Neural progenitor cell (in vitro differentiated cells): ENCODE data around the gene CDKN2B. TPM values are rescaled to one million over a fixed set of nuclear protein-coding genes. Genes with fewer than 3 reads are reported as not detected.

Experiments
- DNase-seq: peaks from one replicate; pipeline ENCODE4 v3.0.0-alpha.2; 2016; ENCODE audit warnings: low spot score
- H2AFZ ChIP-seq: fragments of 200-600 bp; sonication (generic); replicated peaks from 2 replicates; pipeline ENCODE4 v1.6.1; 2016; ENCODE audit warnings: antibody characterized with exemption
- H3F3A ChIP-seq: fragments of 200-600 bp; sonication (generic); 2 replicates; pipeline ENCODE4 v1.6.1; 2016; ENCODE audit warnings: antibody characterized with exemption, low read depth
- H3K27ac ChIP-seq: fragments of 200-600 bp; sonication (generic); 2 replicates; pipeline ENCODE4 v1.5.1; 2016; ENCODE audit warnings: mild to moderate bottlenecking
- H3K27me3 ChIP-seq: fragments of 200-600 bp; sonication (generic); 2 replicates; pipeline ENCODE4 v1.6.1; 2016; ENCODE audit warnings: mild to moderate bottlenecking, moderate library complexity
- H3K36me3 ChIP-seq: fragments of 200-600 bp; sonication (generic); 2 replicates; pipeline ENCODE4 v1.5.1; 2016
- H3K4me1 ChIP-seq: fragments of 200-600 bp; sonication (generic); 2 replicates; pipeline ENCODE4 v1.6.1; 2016; ENCODE audit warnings: mixed run types
- H3K4me2 ChIP-seq: fragments of 200-600 bp; sonication (generic); 2 replicates; pipeline ENCODE4 v1.6.1; 2016
- H3K4me3 ChIP-seq: fragments of 200-600 bp; sonication (generic); 2 replicates; pipeline ENCODE4 v1.5.1; 2016
- H3K79me2 ChIP-seq: fragments of 200-600 bp; sonication (generic); 2 replicates; pipeline ENCODE4 v1.6.1; 2016; ENCODE audit warnings: low read depth
- H3K9ac ChIP-seq: fragments of 200-600 bp; sonication (generic); 2 replicates; pipeline ENCODE4 v1.6.1; 2016
- H3K9me3 ChIP-seq: fragments of 200-600 bp; sonication (generic); 2 replicates; pipeline ENCODE4 v1.5.1; 2016; ENCODE audit warnings: low read depth
- H4K20me1 ChIP-seq: fragments of 200-600 bp; sonication (generic); 2 replicates; pipeline ENCODE4 v1.6.1; 2016; ENCODE audit warnings: low read depth
- H3K27ac Mint-ChIP-seq: 3 replicates; pipeline ENCODE4 v1.8.0; 2021; ENCODE audit warnings: mixed read lengths
- H3K27me3 Mint-ChIP-seq: 2 replicates; pipeline ENCODE4 v1.8.0; 2022; ENCODE audit warnings: low read depth, mild to moderate bottlenecking, inconsistent platforms, moderate library complexity, mixed read lengths; ENCODE audit not compliant: insufficient read depth
- H3K36me3 Mint-ChIP-seq: 3 replicates; pipeline ENCODE4 v1.8.0; 2021; ENCODE audit warnings: mixed read lengths
- H3K4me1 Mint-ChIP-seq: 3 replicates; pipeline ENCODE4 v1.8.0; 2021; ENCODE audit warnings: mixed read lengths
- H3K4me3 Mint-ChIP-seq: 3 replicates; pipeline ENCODE4 v1.8.0; 2021; ENCODE audit warnings: mild to moderate bottlenecking, moderate library complexity, mixed read lengths
- H3K9me3 Mint-ChIP-seq: 3 replicates; pipeline ENCODE4 v1.8.0; 2020; ENCODE audit warnings: mixed read lengths
- CTCF ChIP-seq: fragments of 200-600 bp; sonication (generic); IDR thresholded peaks from 2 replicates; pipeline ENCODE4 v1.5.1; 2017; ENCODE audit warnings: antibody characterized with exemption, mild to moderate bottlenecking
- EZH2 ChIP-seq: fragments of 200-600 bp; sonication (generic); IDR thresholded peaks from 2 replicates; pipeline ENCODE4 v1.6.1; 2017; ENCODE audit warnings: antibody characterized with exemption, mild to moderate bottlenecking, moderate library complexity
- EZH2phosphoT487 ChIP-seq: fragments of 200-600 bp; sonication (generic); IDR thresholded peaks from 2 replicates; pipeline ENCODE4 v1.6.1; 2017; ENCODE audit warnings: antibody characterized with exemption
- total RNA-seq: library from RNA; depleted of rRNA; stranded (reverse); fragments of >200 nt; gene quantifications from 2 replicates; pipeline ENCODE4 v1.2.3, GENCODE V29; 2015; ENCODE audit warnings: low replicate concordance

The CDKN2B gene
- total RNA-seq, 1 donor from 2014 or later, result 0.07 TPM

- peaks cover 75% of the 10 kb centered on the region for H4K20me1 ChIP-seq
- peaks cover 100% of the 10 kb centered on the region for H3K27me3 ChIP-seq
- H3K4me1 ChIP-seq, result peaks cover 6% of the 10 kb centered on the region
- no peaks in the 10 kb centered on the region for H3K36me3 ChIP-seq
- TF ChIP-seq EZH2 (peak; percentile 14), EZH2phosphoT487 (no peak)
- peaks cover 40% of the 10 kb centered on the region for H3F3A ChIP-seq
- H3K9ac ChIP-seq, result no peak overlapping the region
- H3K4me1 Mint-ChIP-seq, result peaks cover 22% of the 10 kb centered on the region
- no peaks in the 10 kb centered on the region for H3K79me2 ChIP-seq
- peaks cover 69% of the 10 kb centered on the region for H3K27me3 Mint-ChIP-seq
- H3K27ac ChIP-seq, result no peak overlapping the region
- H2AFZ ChIP-seq, result no peak overlapping the region
- peaks cover 2% of the 10 kb centered on the region for H3K36me3 Mint-ChIP-seq
- no peak overlapping the region for H3K27ac Mint-ChIP-seq
- H3K9me3 Mint-ChIP-seq, result peaks cover 3% of the 10 kb centered on the region
- H3K4me2 ChIP-seq, result no peak overlapping the region
- no peaks in the 10 kb centered on the region for H3K9me3 ChIP-seq
- DNase-seq, result no peak
- H3K4me3 ChIP-seq, result no peak overlapping the region
- H3K4me3 Mint-ChIP-seq, result no peak overlapping the region
Observed at GRCh38 chr9:21991072-21991959, 17.8 kb downstream of the CDKN2B start.

GRCh38 chr9:21989440-21990189 lies 19.5 kb downstream of the CDKN2B start:
- Histone ChIP-seq H3K79me2 (no peaks in the 10 kb centered on the region), H2AFZ (no peak overlapping the region), H3K27ac (no peak overlapping the region), H4K20me1 (peaks cover 60% of the 10 kb centered on the region), H3K4me3 (no peak overlapping the region), H3K27me3 (peaks cover 100% of the 10 kb centered on the region), H3K9ac (no peak overlapping the region), H3K9me3 (no peaks in the 10 kb centered on the region), H3K36me3 (no peaks in the 10 kb centered on the region), H3F3A (peaks cover 24% of the 10 kb centered on the region), H3K4me1 (peaks cover 6% of the 10 kb centered on the region), H3K4me2 (no peak overlapping the region)
- peak; percentile 58 for DNase-seq
- peak overlapping the region; percentile 48 for H3K4me3 Mint-ChIP-seq
- H3K27ac Mint-ChIP-seq, result no peak overlapping the region
- H3K36me3 Mint-ChIP-seq, result no peaks in the 10 kb centered on the region
- peaks cover 15% of the 10 kb centered on the region for H3K4me1 Mint-ChIP-seq
- peaks cover 3% of the 10 kb centered on the region for H3K9me3 Mint-ChIP-seq
- peak; percentile 78 for TF ChIP-seq EZH2
- TF ChIP-seq CTCF, result no peak
- TF ChIP-seq EZH2phosphoT487, result peak; percentile 72
- peaks cover 59% of the 10 kb centered on the region for H3K27me3 Mint-ChIP-seq

- TF ChIP-seq EZH2phosphoT487 (no peak), CTCF (no peak), EZH2 (peak; percentile 23)
- Mint-ChIP-seq H3K9me3 (peaks cover 3% of the 10 kb centered on the region), H3K27me3 (peaks cover 59% of the 10 kb centered on the region), H3K4me3 (no peak overlapping the region), H3K4me1 (peaks cover 8% of the 10 kb centered on the region), H3K36me3 (no peaks in the 10 kb centered on the region), H3K27ac (no peak overlapping the region)
- no peak overlapping the region for H2AFZ ChIP-seq
- H4K20me1 ChIP-seq, result peaks cover 54% of the 10 kb centered on the region
- no peak overlapping the region for H3K4me2 ChIP-seq
- no peaks in the 10 kb centered on the region for H3K9me3 ChIP-seq
- peaks cover 23% of the 10 kb centered on the region for H3F3A ChIP-seq
- no peak overlapping the region for H3K27ac ChIP-seq
- no peak overlapping the region for H3K4me3 ChIP-seq
- no peaks in the 10 kb centered on the region for H3K79me2 ChIP-seq
- no peaks in the 10 kb centered on the region for H3K36me3 ChIP-seq
- no peaks in the 10 kb centered on the region for H3K4me1 ChIP-seq
- peaks cover 100% of the 10 kb centered on the region for H3K27me3 ChIP-seq
- no peak for DNase-seq
- no peak overlapping the region for H3K9ac ChIP-seq
Observed at GRCh38 chr9:21988056-21988990, 20.8 kb downstream of the CDKN2B start.
